Stimulated activated naive CD8-positive, alpha-beta T cell treated with anti-CD3 and anti-CD28 coated beads, Interleukin-15, Interleukin-2, amounts not matched to agents 100 ng/mL and 50 ng/mL, for 24 hours (primary cell): Measurements from ENCODE around the gene SLC24A1.
A peak's percentile ranks its signal among the peaks of the same experiment; 100 is the strongest.

Experiments used
- H3K27ac Mint-ChIP-seq: one replicate; pipeline ENCODE4 v1.8.0; 2021; ENCODE audit warnings: mild to moderate bottlenecking, mixed read lengths
- H3K27me3 Mint-ChIP-seq: one replicate; pipeline ENCODE4 v1.8.0; 2021; ENCODE audit warnings: mixed read lengths
- H3K36me3 Mint-ChIP-seq: one replicate; pipeline ENCODE4 v1.8.0; 2021; ENCODE audit warnings: low read depth, mixed read lengths
- H3K4me1 Mint-ChIP-seq: one replicate; pipeline ENCODE4 v1.8.0; 2021; ENCODE audit warnings: low read depth, mixed read lengths
- H3K4me3 Mint-ChIP-seq: one replicate; pipeline ENCODE4 v1.8.0; 2021; ENCODE audit warnings: mild to moderate bottlenecking, mixed read lengths
- H3K9me3 Mint-ChIP-seq: one replicate; pipeline ENCODE4 v1.8.0; 2021; ENCODE audit warnings: mixed read lengths

The SLC24A1 gene

GRCh38 chr15:65653801-65654521 is 32.2 kb downstream of the SLC24A1 start:
- H3K36me3 Mint-ChIP-seq, result peaks cover 62% of the 10 kb centered on the region
- no peaks in the 10 kb centered on the region for H3K9me3 Mint-ChIP-seq
- H3K4me3 Mint-ChIP-seq, result no peak overlapping the region
- H3K4me1 Mint-ChIP-seq, result peaks cover 6% of the 10 kb centered on the region
- no peak overlapping the region for H3K27ac Mint-ChIP-seq
- no peaks in the 10 kb centered on the region for H3K27me3 Mint-ChIP-seq

GRCh38 chr15:65655026-65655425 is 33.3 kb downstream of the SLC24A1 start:
- Mint-ChIP-seq H3K27me3 (no peaks in the 10 kb centered on the region), H3K36me3 (peaks cover 63% of the 10 kb centered on the region), H3K9me3 (no peaks in the 10 kb centered on the region), H3K27ac (no peak overlapping the region), H3K4me3 (no peak overlapping the region), H3K4me1 (peaks cover 6% of the 10 kb centered on the region)

GRCh38 chr15:65655457-65655856 is 33.7 kb downstream of the SLC24A1 start:
- Mint-ChIP-seq H3K27me3 (no peaks in the 10 kb centered on the region), H3K9me3 (no peaks in the 10 kb centered on the region), H3K4me3 (no peak overlapping the region), H3K27ac (peak overlapping the region; percentile 17), H3K36me3 (peaks cover 62% of the 10 kb centered on the region), H3K4me1 (peaks cover 2% of the 10 kb centered on the region)

GRCh38 chr15:65659502-65660052 is 37.8 kb downstream of the SLC24A1 start:
- peak overlapping the region; percentile 16 for H3K27ac Mint-ChIP-seq

GRCh38 chr15:65660927-65661326 is 39.2 kb downstream of the SLC24A1 start:
- Mint-ChIP-seq H3K27me3 (no peaks in the 10 kb centered on the region), H3K27ac (no peak overlapping the region), H3K4me3 (no peak overlapping the region), H3K9me3 (no peaks in the 10 kb centered on the region), H3K4me1 (no peaks in the 10 kb centered on the region), H3K36me3 (peaks cover 63% of the 10 kb centered on the region)

More at GRCh38 chr15:65659502-65660052, 37.8 kb downstream of the SLC24A1 start:
- no peak overlapping the region for H3K4me3 Mint-ChIP-seq
- no peaks in the 10 kb centered on the region for H3K9me3 Mint-ChIP-seq
- no peaks in the 10 kb centered on the region for H3K4me1 Mint-ChIP-seq
- peaks cover 61% of the 10 kb centered on the region for H3K36me3 Mint-ChIP-seq
- H3K27me3 Mint-ChIP-seq, result no peaks in the 10 kb centered on the region

GRCh38 chr15:65663521-65663920 is 41.8 kb downstream of the SLC24A1 start:
- peaks cover 5% of the 10 kb centered on the region for H3K4me1 Mint-ChIP-seq
- no peaks in the 10 kb centered on the region for H3K27me3 Mint-ChIP-seq
- H3K4me3 Mint-ChIP-seq, result no peak overlapping the region
- peaks cover 59% of the 10 kb centered on the region for H3K36me3 Mint-ChIP-seq
- H3K27ac Mint-ChIP-seq, result no peak overlapping the region
- no peaks in the 10 kb centered on the region for H3K9me3 Mint-ChIP-seq

- H3K9me3 Mint-ChIP-seq, result no peaks in the 10 kb centered on the region
- H3K27ac Mint-ChIP-seq, result peak overlapping the region; percentile 19
- no peaks in the 10 kb centered on the region for H3K27me3 Mint-ChIP-seq
- no peak overlapping the region for H3K4me3 Mint-ChIP-seq
- H3K36me3 Mint-ChIP-seq, result peaks cover 73% of the 10 kb centered on the region
- peaks cover 5% of the 10 kb centered on the region for H3K4me1 Mint-ChIP-seq
These were observed 44.5 kb downstream of the SLC24A1 start for GRCh38 chr15:65666257-65666656.

- Mint-ChIP-seq H3K9me3 (no peaks in the 10 kb centered on the region), H3K27me3 (no peaks in the 10 kb centered on the region), H3K36me3 (peaks cover 35% of the 10 kb centered on the region), H3K4me3 (no peak overlapping the region), H3K27ac (no peak overlapping the region), H3K4me1 (no peaks in the 10 kb centered on the region)
These were observed 53.8 kb downstream of the SLC24A1 start for GRCh38 chr15:65675551-65675950.

GRCh38 chr15:65676123-65676522 is 54.4 kb downstream of the SLC24A1 start:
- no peaks in the 10 kb centered on the region for H3K9me3 Mint-ChIP-seq
- no peak overlapping the region for H3K4me3 Mint-ChIP-seq
- no peaks in the 10 kb centered on the region for H3K27me3 Mint-ChIP-seq
- H3K4me1 Mint-ChIP-seq, result no peaks in the 10 kb centered on the region
- H3K27ac Mint-ChIP-seq, result no peak overlapping the region
- H3K36me3 Mint-ChIP-seq, result peaks cover 36% of the 10 kb centered on the region

GRCh38 chr15:65680544-65680943 is 58.8 kb downstream of the SLC24A1 start:
- H3K4me1 Mint-ChIP-seq, result peaks cover 13% of the 10 kb centered on the region
- peaks cover 29% of the 10 kb centered on the region for H3K36me3 Mint-ChIP-seq
- H3K4me3 Mint-ChIP-seq, result no peak overlapping the region
- no peak overlapping the region for H3K27ac Mint-ChIP-seq
- no peaks in the 10 kb centered on the region for H3K27me3 Mint-ChIP-seq
- H3K9me3 Mint-ChIP-seq, result no peaks in the 10 kb centered on the region

GRCh38 chr15:65682404-65682911 is 60.7 kb downstream of the SLC24A1 start:
- H3K27ac Mint-ChIP-seq, result peak overlapping the region; percentile 50
- H3K36me3 Mint-ChIP-seq, result peaks cover 45% of the 10 kb centered on the region
- no peak overlapping the region for H3K4me3 Mint-ChIP-seq
- no peaks in the 10 kb centered on the region for H3K27me3 Mint-ChIP-seq
- H3K9me3 Mint-ChIP-seq, result no peaks in the 10 kb centered on the region
- H3K4me1 Mint-ChIP-seq, result peaks cover 13% of the 10 kb centered on the region

GRCh38 chr15:65688462-65688861 is 66.7 kb downstream of the SLC24A1 start:
- H3K9me3 Mint-ChIP-seq, result no peaks in the 10 kb centered on the region
- no peak overlapping the region for H3K27ac Mint-ChIP-seq
- H3K4me3 Mint-ChIP-seq, result no peak overlapping the region
- no peaks in the 10 kb centered on the region for H3K27me3 Mint-ChIP-seq
- H3K4me1 Mint-ChIP-seq, result no peaks in the 10 kb centered on the region
- H3K36me3 Mint-ChIP-seq, result peaks cover 84% of the 10 kb centered on the region

- Mint-ChIP-seq H3K27me3 (no peaks in the 10 kb centered on the region), H3K4me3 (no peak overlapping the region), H3K9me3 (no peaks in the 10 kb centered on the region), H3K36me3 (peaks cover 81% of the 10 kb centered on the region), H3K27ac (no peak overlapping the region), H3K4me1 (no peaks in the 10 kb centered on the region)
These were observed 68.4 kb downstream of the SLC24A1 start for GRCh38 chr15:65690173-65690572.

- Mint-ChIP-seq H3K4me3 (no peak overlapping the region), H3K27me3 (no peaks in the 10 kb centered on the region), H3K36me3 (peaks cover 79% of the 10 kb centered on the region), H3K27ac (no peak overlapping the region), H3K4me1 (no peaks in the 10 kb centered on the region), H3K9me3 (no peaks in the 10 kb centered on the region)
These were observed 69.0 kb downstream of the SLC24A1 start for GRCh38 chr15:65690778-65691177.

- no peaks in the 10 kb centered on the region for H3K4me1 Mint-ChIP-seq
- no peaks in the 10 kb centered on the region for H3K27me3 Mint-ChIP-seq
- no peaks in the 10 kb centered on the region for H3K9me3 Mint-ChIP-seq
- H3K4me3 Mint-ChIP-seq, result no peak overlapping the region
- H3K27ac Mint-ChIP-seq, result no peak overlapping the region
- peaks cover 61% of the 10 kb centered on the region for H3K36me3 Mint-ChIP-seq
These were observed 73.3 kb downstream of the SLC24A1 start for GRCh38 chr15:65695081-65695480.
